Lower leg skin (tissue), 4 donors: Measurements from ENCODE around the gene OTULIN. TPM values are rescaled to one million over a fixed set of nuclear protein-coding genes. Genes with fewer than 3 reads are reported as not detected.

ENCODE experiments used
- DNase-seq, 2 donors: peaks; one replicate each; pipeline ENCODE4 v3.0.0-alpha.2; 2019; ENCODE audit warnings: low spot score in 2 of 2
- H3K4me3 ChIP-seq: fragments of 200-600 bp; sonication (generic); 2 replicates; pipeline ENCODE4 v1.5.1; 2017; ENCODE audit warnings: mild to moderate bottlenecking, low read depth; ENCODE audit not compliant: poor library complexity, severe bottlenecking
- POLR2A ChIP-seq, 2 donors: fragments of 450-650 bp; IDR thresholded peaks; one replicate each; pipeline ENCODE4 v1.6.1; 2016 to 2017; ENCODE audit warnings: antibody characterized with exemption in 2 of 2, mild to moderate bottlenecking in 1 of 2, moderate library complexity in 1 of 2
- WGBS, 2 donors: methylation state at CpG; one replicate each; pipeline ENCODE4 v1.1.5; 2018; 5-methylcytosine and 5-hydroxymethylcytosine counted together
- intact Hi-C: fragments of 100-400 bp; cut with DNase I; formaldehyde crosslinking; loops from one replicate; pipeline ENCODE4 v1.15.0; 2023; ENCODE audit warnings: low total_unique reads
- total RNA-seq, 4 donors: library from RNA; depleted of rRNA; stranded (reverse); fragments of >200 nt; gene quantifications; one replicate each; pipeline ENCODE4 v1.1.0, GENCODE V29; 2016
- TF ChIP-seq, protein P1 (sequence below), 3 donors: fragments of 450-650 bp; IDR thresholded peaks; one replicate each; pipeline ENCODE4 v1.5.1; 2016; ENCODE audit warnings: antibody characterized with exemption in 3 of 3, mild to moderate bottlenecking in 3 of 3, moderate library complexity in 2 of 3

Gene OTULIN
- total RNA-seq, 4 donors from 2014 or later: 52.4 to 131 (median 82.1) TPM

DNA sequence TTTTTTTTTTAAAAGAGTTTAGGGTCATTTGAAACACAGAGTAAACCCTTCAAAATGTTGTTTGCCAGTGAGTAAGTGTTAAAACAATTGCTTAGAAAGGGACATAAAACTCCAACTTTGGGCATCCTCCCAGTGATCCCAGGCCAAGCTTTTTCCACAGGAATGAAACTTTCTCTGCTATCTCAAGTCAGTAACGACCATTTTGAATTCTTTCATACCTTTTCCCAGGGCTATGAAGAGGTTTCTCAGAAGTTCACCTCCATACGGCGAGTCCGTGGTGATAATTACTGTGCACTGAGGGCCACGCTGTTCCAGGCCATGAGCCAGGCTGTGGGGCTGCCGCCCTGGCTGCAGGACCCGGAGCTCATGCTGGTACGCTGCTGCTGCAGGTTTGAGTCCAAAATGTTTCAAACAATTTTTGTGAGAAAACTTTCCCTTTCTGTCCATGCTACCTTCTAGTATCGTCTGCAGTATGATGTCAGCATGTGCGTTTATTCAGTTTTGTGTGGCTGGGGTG, 16.8 kb downstream of the OTULIN start:
- TF ChIP-seq POLR2A (IDR thresholded peaks at IDR 0.05): no peak
- TF ChIP-seq, protein P1, sequence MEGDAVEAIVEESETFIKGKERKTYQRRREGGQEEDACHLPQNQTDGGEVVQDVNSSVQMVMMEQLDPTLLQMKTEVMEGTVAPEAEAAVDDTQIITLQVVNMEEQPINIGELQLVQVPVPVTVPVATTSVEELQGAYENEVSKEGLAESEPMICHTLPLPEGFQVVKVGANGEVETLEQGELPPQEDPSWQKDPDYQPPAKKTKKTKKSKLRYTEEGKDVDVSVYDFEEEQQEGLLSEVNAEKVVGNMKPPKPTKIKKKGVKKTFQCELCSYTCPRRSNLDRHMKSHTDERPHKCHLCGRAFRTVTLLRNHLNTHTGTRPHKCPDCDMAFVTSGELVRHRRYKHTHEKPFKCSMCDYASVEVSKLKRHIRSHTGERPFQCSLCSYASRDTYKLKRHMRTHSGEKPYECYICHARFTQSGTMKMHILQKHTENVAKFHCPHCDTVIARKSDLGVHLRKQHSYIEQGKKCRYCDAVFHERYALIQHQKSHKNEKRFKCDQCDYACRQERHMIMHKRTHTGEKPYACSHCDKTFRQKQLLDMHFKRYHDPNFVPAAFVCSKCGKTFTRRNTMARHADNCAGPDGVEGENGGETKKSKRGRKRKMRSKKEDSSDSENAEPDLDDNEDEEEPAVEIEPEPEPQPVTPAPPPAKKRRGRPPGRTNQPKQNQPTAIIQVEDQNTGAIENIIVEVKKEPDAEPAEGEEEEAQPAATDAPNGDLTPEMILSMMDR (IDR thresholded peaks at IDR 0.05): no peak
- DNase-seq: no peak
- no peak overlapping the region for H3K4me3 ChIP-seq
- intact Hi-C loops: no loop called here
- 57 to 86% methylated on average over 10 of the region's 10 CpGs for WGBS, 2 donors

DNA sequence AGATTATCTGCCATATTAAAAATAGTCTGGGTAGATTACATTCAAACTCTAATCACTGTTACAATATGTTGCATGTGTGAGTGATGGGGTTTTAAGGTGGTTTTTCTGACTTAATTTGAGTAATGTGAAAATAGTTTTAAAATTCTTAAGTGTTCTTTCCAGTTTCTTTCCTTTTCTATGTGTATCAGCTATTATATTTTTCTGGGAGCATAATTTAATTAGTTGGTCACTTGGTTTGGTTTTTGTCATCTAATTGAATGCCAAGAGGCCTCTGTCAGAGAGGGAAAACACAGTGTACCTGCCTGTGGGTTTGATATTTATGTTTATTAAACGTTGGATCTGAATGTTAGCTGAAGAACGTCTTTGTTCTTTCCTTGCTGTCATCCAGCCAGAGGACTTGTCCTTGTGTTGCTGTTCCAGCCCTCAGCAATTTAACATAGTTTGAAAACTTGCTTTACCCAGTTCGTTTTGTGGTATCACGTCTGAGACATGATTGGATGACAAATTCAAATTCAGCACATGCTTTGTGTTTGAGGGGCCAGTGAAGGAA, 19.5 kb downstream of the OTULIN start:
- H3K4me3 ChIP-seq: no peak overlapping the region
- no peak for DNase-seq
- intact Hi-C loops: no loop called here
- TF ChIP-seq POLR2A (IDR thresholded peaks at IDR 0.05): no peak
- TF ChIP-seq, protein P1 (IDR thresholded peaks at IDR 0.05): no peak
- 34 to 49% methylated on average over 4 of the region's 4 CpGs for WGBS, 2 donors

DNA sequence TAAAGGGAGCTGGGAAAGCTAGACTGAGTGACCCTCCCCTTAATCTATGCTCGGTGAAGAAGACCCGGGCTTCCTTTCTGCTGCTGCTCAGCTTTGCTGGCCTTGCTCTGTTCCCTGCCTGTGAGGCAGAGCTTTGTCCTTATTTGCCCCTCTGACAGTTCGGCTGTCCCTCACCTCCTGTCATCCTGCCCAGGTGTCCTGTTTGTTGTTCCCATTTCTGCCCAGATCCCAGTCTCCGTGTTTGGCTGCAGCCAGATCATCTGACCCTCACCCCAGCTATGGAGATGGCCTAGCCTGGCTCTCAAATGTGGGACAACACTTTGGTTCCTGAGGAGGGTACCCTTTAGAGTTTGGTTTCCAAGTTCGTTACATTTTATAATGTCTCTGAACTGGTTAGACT, 20.2 kb downstream of the OTULIN start:
- intact Hi-C loops: no loop called here
- WGBS, 2 donors: 54 to 63% methylated on average over 5 of the region's 5 CpGs
- TF ChIP-seq, protein P1 (IDR thresholded peaks at IDR 0.05): no peak
- no peak for TF ChIP-seq POLR2A (IDR thresholded peaks at IDR 0.05)
- H3K4me3 ChIP-seq: no peak overlapping the region
- DNase-seq: no peak

DNA sequence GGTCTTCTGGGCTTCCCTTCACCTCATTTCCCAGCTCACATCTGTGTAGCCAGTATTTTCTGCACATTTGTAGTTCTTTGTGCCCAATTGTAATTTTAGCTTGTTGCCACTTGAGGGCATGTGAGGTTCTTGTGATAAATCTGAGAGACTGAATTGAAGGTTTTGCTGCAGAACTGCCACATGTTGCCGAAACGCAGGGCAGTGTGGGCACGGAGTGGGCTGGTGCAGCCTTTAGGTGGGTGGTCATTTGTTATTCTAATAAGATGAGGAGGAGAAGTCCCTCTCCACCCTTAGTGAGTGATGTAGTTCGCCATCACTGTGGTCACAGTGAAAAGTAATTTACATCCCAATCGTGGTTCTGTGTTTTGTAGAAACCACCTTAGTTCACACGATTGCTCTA, 21.2 kb downstream of the OTULIN start:
- no peak overlapping the region for H3K4me3 ChIP-seq
- intact Hi-C loops: no loop called here
- 30 to 35% methylated on average over 6 of the region's 6 CpGs for WGBS, 2 donors
- no peak for DNase-seq
- TF ChIP-seq, protein P1 (IDR thresholded peaks at IDR 0.05): no peak
- TF ChIP-seq POLR2A (IDR thresholded peaks at IDR 0.05): no peak

DNA sequence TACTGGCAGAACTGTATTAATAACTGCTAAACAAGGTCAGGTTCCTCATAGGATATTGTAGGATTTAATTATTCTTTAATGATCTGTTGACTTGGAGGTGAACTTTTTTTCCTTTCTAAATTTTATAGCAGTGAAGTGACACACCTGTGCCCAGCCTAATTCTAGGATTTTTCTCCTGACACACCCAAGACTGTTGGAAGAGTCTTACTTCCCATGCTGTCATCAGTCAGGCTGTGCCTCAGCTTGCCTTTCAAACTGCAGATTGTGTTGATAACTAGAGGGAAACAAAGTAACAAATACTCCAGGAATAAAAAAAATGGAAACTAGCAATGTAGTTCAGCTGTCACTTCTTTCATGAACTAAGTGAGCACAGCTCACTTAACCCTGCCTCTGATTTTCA, 22.0 kb downstream of the OTULIN start:
- no peak for DNase-seq
- intact Hi-C loops: no loop called here
- TF ChIP-seq POLR2A (IDR thresholded peaks at IDR 0.05): no peak
- TF ChIP-seq, protein P1 (IDR thresholded peaks at IDR 0.05): no peak
- no peak overlapping the region for H3K4me3 ChIP-seq
